ENCODE data around the gene TSC1. TPM values are rescaled to one million over a fixed set of nuclear protein-coding genes. Genes with fewer than 3 reads are reported as not detected.

The TSC1 gene
- total and polyA plus RNA-seq, 2 experiments from 2014 or later: 23.7 to 48.0 TPM

DNA sequence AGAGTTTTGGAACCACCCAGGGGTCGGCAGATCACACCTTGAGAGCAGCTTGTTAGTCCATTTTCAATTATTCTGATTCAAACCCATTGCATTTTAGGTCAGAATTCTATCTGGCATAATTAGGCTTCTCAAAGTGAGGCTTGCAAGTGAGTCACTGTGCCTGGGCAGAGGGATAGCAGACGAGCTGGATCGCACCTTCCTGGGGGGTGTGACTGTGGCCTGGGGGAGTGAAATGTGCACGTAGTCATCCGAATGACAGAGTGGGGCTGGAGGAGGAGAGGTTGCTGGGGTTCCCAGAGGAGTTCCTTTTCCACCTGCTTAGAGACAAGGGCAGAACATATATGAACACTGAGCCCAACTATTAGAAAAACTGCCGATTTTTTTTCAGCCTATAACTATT lies 34.0 kb downstream of the TSC1 start:
- Mint-ChIP-seq H3K9me3 (no peaks in the 10 kb centered on the region), H3K4me1 (no peaks in the 10 kb centered on the region; the same call in 2 of the 3 replicates), H3K27me3 (ENCODE audit: insufficient read depth, low read depth, poor library complexity) (peaks cover 4% of the 10 kb centered on the region), H3K4me3 (no peak overlapping the region), H3K27ac (no peak overlapping the region), H3K36me3 (ENCODE audit: low read depth) (peaks cover 21% of the 10 kb centered on the region)
- Histone ChIP-seq H3K27me3 (ENCODE audit: insufficient read depth) (no peaks in the 10 kb centered on the region), H3K36me3 (ENCODE audit: insufficient read depth) (peaks cover 13% of the 10 kb centered on the region), H3K27ac (ENCODE audit: low read depth) (no peak overlapping the region), H3K4me2 (no peak overlapping the region), H2AFZ (no peak overlapping the region), H3K79me2 (replicated peaks; ENCODE audit: insufficient read depth) (no peaks in the 10 kb centered on the region), H4K20me1 (replicated peaks; ENCODE audit: insufficient read depth) (no peaks in the 10 kb centered on the region), H3K9me2 (ENCODE audit: insufficient read depth) (no peaks in the 10 kb centered on the region), H3K4me3 (no peak overlapping the region), H3K4me1 (ENCODE audit: insufficient read depth) (no peaks in the 10 kb centered on the region), H3F3A (replicated peaks; ENCODE audit: low read depth) (no peaks in the 10 kb centered on the region)
- no peak for ATAC-seq
- DNase-seq (ENCODE audit: low spot score): no peak
- TF ChIP-seq ZNF114 (CRISPR knock-in tag; IDR thresholded peaks at IDR 0.05) (no peak), NANOG (IDR thresholded peaks at IDR 0.05; ENCODE audit: borderline replicate concordance) (no peak), EZH2phosphoT487 (IDR thresholded peaks at IDR 0.05; ENCODE audit: unreplicated experiment) (no peak), EZH2 (IDR thresholded peaks at IDR 0.05; ENCODE audit: low read depth, unreplicated experiment) (no peak), CREB1 (CRISPR knock-in tag; IDR thresholded peaks at IDR 0.05; ENCODE audit: low read depth) (no peak), POLR2AphosphoS5 (IDR thresholded peaks at IDR 0.05; ENCODE audit: low read depth) (no peak), ZNF331 (CRISPR knock-in tag; IDR thresholded peaks at IDR 0.05; ENCODE audit: low read depth) (no peak)
- TF ChIP-seq, protein P1, sequence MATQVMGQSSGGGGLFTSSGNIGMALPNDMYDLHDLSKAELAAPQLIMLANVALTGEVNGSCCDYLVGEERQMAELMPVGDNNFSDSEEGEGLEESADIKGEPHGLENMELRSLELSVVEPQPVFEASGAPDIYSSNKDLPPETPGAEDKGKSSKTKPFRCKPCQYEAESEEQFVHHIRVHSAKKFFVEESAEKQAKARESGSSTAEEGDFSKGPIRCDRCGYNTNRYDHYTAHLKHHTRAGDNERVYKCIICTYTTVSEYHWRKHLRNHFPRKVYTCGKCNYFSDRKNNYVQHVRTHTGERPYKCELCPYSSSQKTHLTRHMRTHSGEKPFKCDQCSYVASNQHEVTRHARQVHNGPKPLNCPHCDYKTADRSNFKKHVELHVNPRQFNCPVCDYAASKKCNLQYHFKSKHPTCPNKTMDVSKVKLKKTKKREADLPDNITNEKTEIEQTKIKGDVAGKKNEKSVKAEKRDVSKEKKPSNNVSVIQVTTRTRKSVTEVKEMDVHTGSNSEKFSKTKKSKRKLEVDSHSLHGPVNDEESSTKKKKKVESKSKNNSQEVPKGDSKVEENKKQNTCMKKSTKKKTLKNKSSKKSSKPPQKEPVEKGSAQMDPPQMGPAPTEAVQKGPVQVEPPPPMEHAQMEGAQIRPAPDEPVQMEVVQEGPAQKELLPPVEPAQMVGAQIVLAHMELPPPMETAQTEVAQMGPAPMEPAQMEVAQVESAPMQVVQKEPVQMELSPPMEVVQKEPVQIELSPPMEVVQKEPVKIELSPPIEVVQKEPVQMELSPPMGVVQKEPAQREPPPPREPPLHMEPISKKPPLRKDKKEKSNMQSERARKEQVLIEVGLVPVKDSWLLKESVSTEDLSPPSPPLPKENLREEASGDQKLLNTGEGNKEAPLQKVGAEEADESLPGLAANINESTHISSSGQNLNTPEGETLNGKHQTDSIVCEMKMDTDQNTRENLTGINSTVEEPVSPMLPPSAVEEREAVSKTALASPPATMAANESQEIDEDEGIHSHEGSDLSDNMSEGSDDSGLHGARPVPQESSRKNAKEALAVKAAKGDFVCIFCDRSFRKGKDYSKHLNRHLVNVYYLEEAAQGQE (IDR thresholded peaks at IDR 0.05; ENCODE audit: unreplicated experiment): no peak

DNA sequence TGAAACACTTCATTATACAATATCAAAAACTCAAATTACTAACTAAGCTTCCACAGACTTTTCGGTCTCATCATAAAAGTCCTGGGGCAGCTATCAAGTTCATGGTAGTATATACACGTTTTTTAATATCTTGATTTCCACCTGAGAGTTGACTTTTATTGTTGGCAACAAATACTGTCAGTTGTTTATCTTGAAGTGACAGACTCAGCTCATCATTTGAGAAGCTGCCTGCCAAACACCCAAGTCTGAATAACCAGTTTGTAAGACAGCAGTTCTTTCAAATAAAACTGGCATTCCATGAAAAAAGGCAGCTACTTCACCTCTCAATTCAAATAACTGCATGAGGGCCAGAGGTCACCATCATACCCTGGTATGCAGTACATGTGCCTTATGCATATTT lies 35.1 kb downstream of the TSC1 start:
- no peak overlapping the region for H3K27ac ChIP-seq (ENCODE audit: low read depth)
- no peak overlapping the region for H3K27ac Mint-ChIP-seq
- peaks cover 11% of the 10 kb centered on the region for H3K36me3 ChIP-seq (ENCODE audit: insufficient read depth)
- peaks cover 5% of the 10 kb centered on the region for H3K4me1 ChIP-seq (ENCODE audit: insufficient read depth)
- H3K4me3 ChIP-seq: no peak overlapping the region
- no peaks in the 10 kb centered on the region for H3K9me3 Mint-ChIP-seq
- DNase-seq (ENCODE audit: low spot score): no peak
- peaks cover 4% of the 10 kb centered on the region for H3K27me3 Mint-ChIP-seq (ENCODE audit: insufficient read depth, low read depth, poor library complexity)
- H4K20me1 ChIP-seq (replicated peaks; ENCODE audit: insufficient read depth): 0 out of 2 replicates have a peak, but pooled peaks cover 3% of the 10 kb centered on the region
- no peaks in the 10 kb centered on the region for H3K79me2 ChIP-seq (replicated peaks; ENCODE audit: insufficient read depth)
- H3K4me3 Mint-ChIP-seq: no peak overlapping the region
- no peak overlapping the region for H3K4me2 ChIP-seq
- no peaks in the 10 kb centered on the region for H3F3A ChIP-seq (replicated peaks; ENCODE audit: low read depth)
- peaks cover 6% of the 10 kb centered on the region for H3K4me1 Mint-ChIP-seq
- H2AFZ ChIP-seq: no peak overlapping the region
- ATAC-seq: no peak
- no peaks in the 10 kb centered on the region for H3K27me3 ChIP-seq (ENCODE audit: insufficient read depth)
- H3K9me2 ChIP-seq (ENCODE audit: insufficient read depth): no peaks in the 10 kb centered on the region
- peaks cover 21% of the 10 kb centered on the region for H3K36me3 Mint-ChIP-seq (ENCODE audit: low read depth)
- TF ChIP-seq, protein P1 (IDR thresholded peaks at IDR 0.05; ENCODE audit: unreplicated experiment): no peak
- TF ChIP-seq JUNB (IDR thresholded peaks at IDR 0.05; ENCODE audit: unreplicated experiment) (no peak), STAT1 (IDR thresholded peaks at IDR 0.05; ENCODE audit: unreplicated experiment) (no peak), POLR2AphosphoS5 (IDR thresholded peaks at IDR 0.05; ENCODE audit: low read depth) (no peak), EZH2 (IDR thresholded peaks at IDR 0.05; ENCODE audit: low read depth, unreplicated experiment) (no peak), ZNF331 (CRISPR knock-in tag; IDR thresholded peaks at IDR 0.05; ENCODE audit: low read depth) (no peak)
- TF ChIP-seq, protein P2, sequence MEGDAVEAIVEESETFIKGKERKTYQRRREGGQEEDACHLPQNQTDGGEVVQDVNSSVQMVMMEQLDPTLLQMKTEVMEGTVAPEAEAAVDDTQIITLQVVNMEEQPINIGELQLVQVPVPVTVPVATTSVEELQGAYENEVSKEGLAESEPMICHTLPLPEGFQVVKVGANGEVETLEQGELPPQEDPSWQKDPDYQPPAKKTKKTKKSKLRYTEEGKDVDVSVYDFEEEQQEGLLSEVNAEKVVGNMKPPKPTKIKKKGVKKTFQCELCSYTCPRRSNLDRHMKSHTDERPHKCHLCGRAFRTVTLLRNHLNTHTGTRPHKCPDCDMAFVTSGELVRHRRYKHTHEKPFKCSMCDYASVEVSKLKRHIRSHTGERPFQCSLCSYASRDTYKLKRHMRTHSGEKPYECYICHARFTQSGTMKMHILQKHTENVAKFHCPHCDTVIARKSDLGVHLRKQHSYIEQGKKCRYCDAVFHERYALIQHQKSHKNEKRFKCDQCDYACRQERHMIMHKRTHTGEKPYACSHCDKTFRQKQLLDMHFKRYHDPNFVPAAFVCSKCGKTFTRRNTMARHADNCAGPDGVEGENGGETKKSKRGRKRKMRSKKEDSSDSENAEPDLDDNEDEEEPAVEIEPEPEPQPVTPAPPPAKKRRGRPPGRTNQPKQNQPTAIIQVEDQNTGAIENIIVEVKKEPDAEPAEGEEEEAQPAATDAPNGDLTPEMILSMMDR (conservative IDR thresholded peaks at IDR 0.05; ENCODE audit: low read depth in 2 of 2): no peak
- TF ChIP-seq, protein P3, sequence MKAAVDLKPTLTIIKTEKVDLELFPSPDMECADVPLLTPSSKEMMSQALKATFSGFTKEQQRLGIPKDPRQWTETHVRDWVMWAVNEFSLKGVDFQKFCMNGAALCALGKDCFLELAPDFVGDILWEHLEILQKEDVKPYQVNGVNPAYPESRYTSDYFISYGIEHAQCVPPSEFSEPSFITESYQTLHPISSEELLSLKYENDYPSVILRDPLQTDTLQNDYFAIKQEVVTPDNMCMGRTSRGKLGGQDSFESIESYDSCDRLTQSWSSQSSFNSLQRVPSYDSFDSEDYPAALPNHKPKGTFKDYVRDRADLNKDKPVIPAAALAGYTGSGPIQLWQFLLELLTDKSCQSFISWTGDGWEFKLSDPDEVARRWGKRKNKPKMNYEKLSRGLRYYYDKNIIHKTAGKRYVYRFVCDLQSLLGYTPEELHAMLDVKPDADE (IDR thresholded peaks at IDR 0.05): no peak

Data from GM23338 (cell line).